ENCODE results near the gene MGAT5.

DNA sequence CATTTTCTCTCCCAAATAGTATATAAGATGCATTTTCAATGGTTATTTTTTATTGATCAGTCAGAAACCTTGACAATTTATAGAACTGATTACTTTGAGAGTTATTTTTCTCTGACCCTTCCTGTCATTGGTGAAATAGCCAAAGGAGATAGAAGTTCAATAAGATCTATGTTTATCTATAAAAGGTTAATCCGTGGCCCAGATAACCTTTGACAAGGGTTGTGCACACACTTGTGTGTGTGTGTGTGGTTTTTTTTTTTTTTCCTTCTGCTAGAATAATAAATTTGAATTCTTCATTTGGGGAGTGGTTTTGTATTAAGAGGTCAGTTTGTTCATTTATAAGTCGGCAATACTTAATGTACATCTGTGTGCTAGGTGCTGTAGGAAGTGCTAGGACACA lies 160.0 kb downstream of the MGAT5 start:
- TF ChIP-seq, protein P1, sequence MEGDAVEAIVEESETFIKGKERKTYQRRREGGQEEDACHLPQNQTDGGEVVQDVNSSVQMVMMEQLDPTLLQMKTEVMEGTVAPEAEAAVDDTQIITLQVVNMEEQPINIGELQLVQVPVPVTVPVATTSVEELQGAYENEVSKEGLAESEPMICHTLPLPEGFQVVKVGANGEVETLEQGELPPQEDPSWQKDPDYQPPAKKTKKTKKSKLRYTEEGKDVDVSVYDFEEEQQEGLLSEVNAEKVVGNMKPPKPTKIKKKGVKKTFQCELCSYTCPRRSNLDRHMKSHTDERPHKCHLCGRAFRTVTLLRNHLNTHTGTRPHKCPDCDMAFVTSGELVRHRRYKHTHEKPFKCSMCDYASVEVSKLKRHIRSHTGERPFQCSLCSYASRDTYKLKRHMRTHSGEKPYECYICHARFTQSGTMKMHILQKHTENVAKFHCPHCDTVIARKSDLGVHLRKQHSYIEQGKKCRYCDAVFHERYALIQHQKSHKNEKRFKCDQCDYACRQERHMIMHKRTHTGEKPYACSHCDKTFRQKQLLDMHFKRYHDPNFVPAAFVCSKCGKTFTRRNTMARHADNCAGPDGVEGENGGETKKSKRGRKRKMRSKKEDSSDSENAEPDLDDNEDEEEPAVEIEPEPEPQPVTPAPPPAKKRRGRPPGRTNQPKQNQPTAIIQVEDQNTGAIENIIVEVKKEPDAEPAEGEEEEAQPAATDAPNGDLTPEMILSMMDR (IDR thresholded peaks at IDR 0.05) = no peak
- no peak for TF ChIP-seq POLR2AphosphoS5 (IDR thresholded peaks at IDR 0.05)
- TF ChIP-seq POLR2A (IDR thresholded peaks at IDR 0.05) = no peak
